Nephron (organoid): ENCODE data around the gene DEDD2.

ENCODE experiments used
- H3K27ac Mint-ChIP-seq, 3 experiments: 2 replicates each; pipeline ENCODE4 v1.8.0; 2020; ENCODE audit warnings: mixed read lengths in 3 of 3, mild to moderate bottlenecking in 2 of 3, moderate library complexity in 1 of 3
- H3K27me3 Mint-ChIP-seq: 2 replicates; pipeline ENCODE4 v1.8.0; 2021; ENCODE audit warnings: low read depth, mild to moderate bottlenecking, moderate library complexity, mixed read lengths
- H3K36me3 Mint-ChIP-seq: 2 replicates; pipeline ENCODE4 v1.8.0; 2020; ENCODE audit warnings: low read depth, mixed read lengths
- H3K4me1 Mint-ChIP-seq: 2 replicates; pipeline ENCODE4 v1.8.0; 2020; ENCODE audit warnings: mixed read lengths
- H3K4me3 Mint-ChIP-seq, 3 experiments: 2 replicates each; pipeline ENCODE4 v1.8.0; 2020; ENCODE audit warnings: mild to moderate bottlenecking in 3 of 3, mixed read lengths in 3 of 3, moderate library complexity in 2 of 3
- H3K9me3 Mint-ChIP-seq: 2 replicates; pipeline ENCODE4 v1.8.0; 2020; ENCODE audit warnings: mixed read lengths
- CTCF ChIP-seq, 3 experiments: fragments of 200-600 bp; sonication (generic); IDR thresholded peaks; one replicate each; pipeline ENCODE4 v1.5.0; 2021; ENCODE audit warnings: antibody characterized with exemption in 3 of 3; ENCODE audit not compliant: unreplicated experiment in 3 of 3

The DEDD2 gene

GRCh38 chr19:42153672-42154433 is 63.6 kb downstream of the DEDD2 start:
- peaks cover 23% of the 10 kb centered on the region for H3K4me1 Mint-ChIP-seq
- peaks cover 68% of the 10 kb centered on the region for H3K27me3 Mint-ChIP-seq
- TF ChIP-seq CTCF (IDR thresholded peaks at IDR 0.05; ENCODE audit: unreplicated experiment in 3 of 3) = no peak
- H3K27ac Mint-ChIP-seq = peak overlapping the region in 2 of 3 experiments; percentile 3 to 40
- H3K4me3 Mint-ChIP-seq = peak overlapping the region in 1 of 3 experiments; percentile 1
- no peaks in the 10 kb centered on the region for H3K9me3 Mint-ChIP-seq
- no peaks in the 10 kb centered on the region for H3K36me3 Mint-ChIP-seq

- H3K27ac Mint-ChIP-seq = no peak overlapping the region
- no peaks in the 10 kb centered on the region for H3K9me3 Mint-ChIP-seq
- no peak for TF ChIP-seq CTCF (IDR thresholded peaks at IDR 0.05; ENCODE audit: unreplicated experiment in 3 of 3)
- peaks cover 64% of the 10 kb centered on the region for H3K27me3 Mint-ChIP-seq
- H3K36me3 Mint-ChIP-seq = no peaks in the 10 kb centered on the region
- no peak overlapping the region for H3K4me3 Mint-ChIP-seq
- H3K4me1 Mint-ChIP-seq = peaks cover 23% of the 10 kb centered on the region
Observed at GRCh38 chr19:42152910-42153671, 64.4 kb downstream of the DEDD2 start.

GRCh38 chr19:42151782-42152684 is 65.4 kb downstream of the DEDD2 start:
- Mint-ChIP-seq H3K4me3 (no peak overlapping the region), H3K9me3 (no peaks in the 10 kb centered on the region), H3K4me1 (peaks cover 23% of the 10 kb centered on the region), H3K27ac (no peak overlapping the region), H3K36me3 (no peaks in the 10 kb centered on the region), H3K27me3 (peaks cover 67% of the 10 kb centered on the region)
- no peak for TF ChIP-seq CTCF (IDR thresholded peaks at IDR 0.05; ENCODE audit: unreplicated experiment in 3 of 3)

- Mint-ChIP-seq H3K27ac (no peak overlapping the region), H3K4me3 (no peak overlapping the region), H3K36me3 (no peaks in the 10 kb centered on the region), H3K27me3 (peaks cover 71% of the 10 kb centered on the region), H3K9me3 (no peaks in the 10 kb centered on the region), H3K4me1 (peaks cover 22% of the 10 kb centered on the region)
- TF ChIP-seq CTCF (IDR thresholded peaks at IDR 0.05; ENCODE audit: unreplicated experiment in 3 of 3) = no peak
Observed at GRCh38 chr19:42150911-42151361, 66.5 kb downstream of the DEDD2 start.

- no peak for TF ChIP-seq CTCF (IDR thresholded peaks at IDR 0.05; ENCODE audit: unreplicated experiment in 3 of 3)
- Mint-ChIP-seq H3K36me3 (no peaks in the 10 kb centered on the region), H3K9me3 (no peaks in the 10 kb centered on the region), H3K4me1 (peaks cover 16% of the 10 kb centered on the region), H3K27me3 (peaks cover 65% of the 10 kb centered on the region), H3K4me3 (no peak overlapping the region), H3K27ac (no peak overlapping the region)
Observed at GRCh38 chr19:42150364-42150763, 67.1 kb downstream of the DEDD2 start.
